GM20431 (cell line): Measurements from ENCODE around the gene PPP2R2C.

Experiments
- in situ Hi-C: fragments of 300-500 bp; cut with MseI, MboI; formaldehyde crosslinking; loops from one replicate; pipeline ENCODE4 v1.15.0; 2020; ENCODE audit warnings: low sequenced_read_pairs; ENCODE audit not compliant: unreplicated experiment

The PPP2R2C gene

DNA sequence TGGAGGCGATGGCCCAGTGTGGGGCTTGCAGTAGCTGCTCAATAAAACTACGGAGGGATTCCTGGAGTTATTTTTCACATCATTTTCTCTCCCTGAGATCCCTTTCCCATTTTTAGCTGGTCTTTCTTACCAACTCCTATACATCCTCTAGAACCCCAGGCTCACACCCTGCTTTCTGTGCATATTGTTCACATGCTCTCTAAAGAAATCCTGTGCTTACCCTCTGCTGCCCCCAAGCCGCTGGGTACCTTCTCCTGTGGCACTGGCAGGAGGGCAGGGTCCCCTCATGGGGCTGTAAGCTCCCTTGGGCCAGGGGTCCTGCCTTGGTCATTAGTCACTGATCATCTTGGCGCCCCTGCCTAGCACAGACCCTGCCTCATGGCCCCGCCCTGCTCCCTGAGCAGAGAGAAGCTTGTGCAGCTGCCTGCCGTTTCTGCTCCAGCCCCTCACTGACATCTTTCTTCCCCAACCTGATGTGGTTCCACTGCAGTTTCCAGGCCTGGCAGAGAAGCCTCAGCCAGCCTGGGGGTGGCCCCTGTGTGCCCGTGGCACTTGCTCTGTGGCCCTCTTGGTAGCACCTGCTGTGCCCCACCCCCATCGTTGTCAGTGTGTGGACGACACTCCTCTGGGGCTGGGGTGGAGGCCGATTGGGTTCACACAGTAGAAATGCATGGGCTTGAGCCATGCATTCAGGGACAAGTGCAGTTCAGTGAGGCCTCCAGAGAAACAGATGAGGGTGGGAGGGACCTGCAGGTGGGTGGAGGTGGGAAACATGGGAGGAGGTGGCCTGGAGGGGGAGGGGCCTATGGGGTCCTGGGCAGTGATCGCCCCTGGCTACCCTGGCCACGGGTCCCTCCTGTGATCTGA, 133.2 kb downstream of the PPP2R2C start:
- in situ Hi-C loops = no loop called here

DNA sequence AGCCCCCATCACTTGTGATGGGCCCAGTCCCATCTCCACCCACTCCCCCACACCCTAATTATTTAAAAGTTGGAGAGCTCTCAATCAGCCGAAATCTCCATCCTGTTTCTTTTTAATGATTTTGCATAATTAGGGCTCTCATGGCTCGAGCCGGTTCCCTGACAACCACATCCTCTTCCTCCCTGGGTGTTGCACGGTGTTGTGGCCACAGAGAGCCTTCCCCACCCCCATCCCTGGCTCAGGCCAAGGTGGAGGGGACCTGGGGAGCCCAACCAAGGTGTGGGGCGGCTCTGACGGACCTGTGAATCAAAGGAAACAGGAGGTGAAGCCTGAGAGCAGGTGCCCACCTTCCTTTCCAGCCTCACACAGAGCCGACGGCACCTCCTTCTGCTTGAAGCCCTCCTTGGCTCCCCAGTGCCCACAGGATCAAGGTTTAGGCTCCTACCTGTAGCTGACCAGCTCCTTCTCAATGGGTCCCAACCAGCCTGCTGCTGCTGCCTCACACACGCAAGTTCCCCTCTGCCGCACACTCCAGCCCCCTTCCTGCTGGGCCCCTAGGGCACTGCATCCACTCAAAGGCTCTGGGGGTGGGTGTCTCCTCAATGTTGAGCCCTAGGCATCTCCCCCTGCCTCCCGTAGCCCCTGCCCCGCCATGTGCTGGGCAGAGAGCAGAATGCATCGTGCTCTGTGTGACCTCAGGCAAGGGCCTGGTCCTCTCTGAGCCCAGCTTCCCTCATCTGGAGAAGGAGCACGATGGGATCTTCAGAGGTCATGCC, 134.1 kb downstream of the PPP2R2C start:
- in situ Hi-C loops = no loop called here

DNA sequence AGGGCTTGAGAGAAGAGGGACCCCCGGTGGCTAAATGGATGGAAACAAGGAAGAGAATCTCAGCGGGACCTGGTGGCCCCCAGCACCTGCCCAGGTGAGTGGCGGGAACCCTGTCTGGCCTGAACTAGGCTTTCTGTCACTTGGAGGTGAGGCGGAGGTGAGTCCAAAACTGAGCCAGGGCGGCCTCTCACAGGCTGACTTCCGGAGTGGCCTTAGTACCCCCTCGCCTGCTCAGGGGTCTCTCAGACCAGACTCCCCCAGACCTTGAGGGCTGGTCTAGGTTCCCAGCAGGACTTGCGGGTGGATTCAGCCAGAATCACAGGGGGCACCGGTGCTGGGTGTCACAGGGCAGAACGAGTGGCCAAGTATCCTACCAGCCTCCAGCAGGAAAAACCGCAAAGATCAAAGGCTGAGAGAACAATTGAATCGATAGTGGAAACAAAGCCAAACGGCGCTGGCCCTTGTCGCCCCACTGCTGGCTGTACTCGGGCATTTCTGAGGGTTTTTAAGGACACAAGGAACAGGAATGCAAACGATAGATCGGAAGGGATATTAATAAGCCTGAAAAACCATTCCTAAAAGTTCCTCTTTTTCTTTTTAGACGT, 135.0 kb downstream of the PPP2R2C start:
- in situ Hi-C loops = no loop called here

DNA sequence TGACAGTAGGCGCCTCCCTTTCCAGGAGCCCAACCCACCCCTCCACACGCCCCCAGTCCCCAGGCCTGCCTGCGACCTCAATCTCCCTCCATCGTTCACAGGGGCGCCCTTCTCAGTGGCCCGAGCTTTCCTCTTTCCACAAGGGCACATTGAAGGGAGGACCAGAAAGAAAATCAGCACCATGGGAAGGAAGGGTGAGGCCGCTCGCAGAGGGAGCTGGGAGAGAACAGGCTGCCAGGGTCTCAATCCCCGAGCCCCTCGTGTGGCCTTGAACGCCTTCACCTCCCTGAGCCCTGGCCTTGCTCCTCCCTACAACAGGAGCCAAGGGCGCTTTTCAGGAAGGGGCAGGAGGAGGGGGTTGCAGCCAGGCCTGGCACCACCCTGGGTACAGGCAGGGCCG, 136.2 kb downstream of the PPP2R2C start:
- in situ Hi-C loops = no loop called here

DNA sequence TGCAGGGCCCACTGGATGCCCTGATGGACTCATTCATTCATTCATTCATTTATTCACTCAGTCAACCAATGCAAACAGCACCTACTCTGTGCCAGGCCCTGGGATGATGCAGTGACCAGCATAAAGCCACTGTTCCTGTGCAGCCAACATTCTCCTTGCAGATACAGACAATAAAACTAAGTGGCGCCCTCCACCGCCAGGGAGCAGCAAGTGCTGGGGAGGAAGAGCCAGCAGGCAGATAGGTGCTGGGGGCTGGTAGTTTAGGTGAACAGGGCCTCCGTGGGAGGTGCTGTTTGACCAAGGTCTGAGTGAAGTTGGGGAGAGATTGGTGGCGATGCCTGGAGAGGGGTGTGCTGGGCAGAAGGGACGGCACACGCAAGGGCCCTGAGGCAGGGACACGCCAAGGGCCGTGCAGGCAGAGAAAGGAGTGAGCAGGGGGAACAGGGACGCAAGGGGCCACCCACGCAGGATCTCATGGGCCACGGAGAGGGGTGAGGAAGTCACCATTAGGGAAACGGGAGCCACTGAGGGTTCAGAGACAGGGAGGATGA, 137.3 kb downstream of the PPP2R2C start:
- in situ Hi-C loops = no loop called here

DNA sequence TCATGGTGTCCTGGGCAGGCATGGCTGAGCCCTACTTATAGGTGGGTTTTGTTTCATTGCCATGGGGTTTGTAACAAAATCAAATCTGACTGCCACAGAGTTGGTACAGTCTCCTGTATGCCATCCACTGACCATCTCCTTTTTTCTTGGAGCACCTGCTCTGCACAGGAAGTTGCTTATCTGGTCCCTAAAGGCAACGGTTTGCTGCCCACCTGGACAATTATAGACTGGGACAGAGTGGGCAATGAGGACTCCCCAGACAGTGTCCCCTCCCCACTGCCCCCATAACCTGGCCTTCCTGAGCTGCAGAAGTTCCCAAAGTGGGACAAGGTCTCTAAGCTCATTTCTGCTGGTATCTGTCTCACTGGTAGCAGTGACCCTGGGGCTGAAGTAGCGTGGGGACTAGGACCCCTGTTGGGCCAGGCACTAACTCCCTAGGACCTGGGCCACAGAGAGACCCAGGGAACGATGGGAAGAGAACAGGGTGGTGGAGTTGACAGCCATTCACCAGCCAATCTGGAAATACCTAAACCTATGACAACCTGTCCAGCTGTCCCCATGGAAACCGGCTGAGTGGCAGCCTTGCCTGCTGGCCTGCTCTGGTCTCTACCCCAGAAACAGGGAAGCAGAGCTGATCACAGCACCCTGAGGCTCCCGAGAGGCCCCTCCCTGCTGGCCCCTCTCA, 138.1 kb downstream of the PPP2R2C start:
- in situ Hi-C loops = no loop called here

DNA sequence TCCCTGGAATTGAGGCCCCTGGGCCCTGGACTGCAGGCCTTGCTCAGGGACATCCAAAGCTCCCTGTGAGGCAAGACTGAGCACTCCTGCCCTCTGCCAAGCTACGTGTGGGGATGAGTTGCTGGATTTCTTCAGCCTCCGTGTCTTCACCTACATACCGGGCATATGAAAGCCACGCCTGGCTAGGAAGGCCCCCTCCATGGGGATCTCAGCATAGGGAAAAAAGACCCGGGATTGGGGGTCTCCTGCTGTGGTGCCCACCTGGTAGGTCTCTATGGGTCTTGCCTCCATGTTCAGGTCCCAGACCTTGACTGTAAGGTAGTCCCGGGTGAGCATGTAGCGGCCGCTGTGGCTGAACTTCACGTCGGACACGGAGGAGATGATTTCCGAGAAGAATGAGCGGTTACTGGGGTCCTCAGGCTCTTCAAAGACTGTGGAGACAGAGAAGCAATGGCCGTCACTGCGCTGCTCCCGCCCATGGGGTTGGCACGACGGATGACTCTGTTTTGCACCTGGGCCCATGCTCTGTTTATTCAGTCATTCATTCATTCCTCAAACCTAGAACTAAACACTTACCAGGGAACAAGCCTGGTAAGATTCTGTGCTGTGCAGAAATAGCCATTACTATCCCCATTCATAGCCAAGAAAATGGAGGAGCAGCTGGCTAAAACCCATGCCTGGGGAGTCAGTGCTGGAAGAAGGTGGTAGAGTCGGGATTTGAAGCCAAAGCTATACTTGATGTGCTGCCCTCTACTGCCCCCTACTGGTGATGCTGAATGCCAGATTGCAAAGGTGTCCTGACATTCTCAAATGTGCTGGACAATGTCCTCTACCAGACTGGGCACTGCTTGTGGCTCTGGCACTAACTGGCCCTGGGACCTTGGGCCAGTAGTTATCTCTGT, 138.9 kb downstream of the PPP2R2C start:
- in situ Hi-C loops = no loop called here

DNA sequence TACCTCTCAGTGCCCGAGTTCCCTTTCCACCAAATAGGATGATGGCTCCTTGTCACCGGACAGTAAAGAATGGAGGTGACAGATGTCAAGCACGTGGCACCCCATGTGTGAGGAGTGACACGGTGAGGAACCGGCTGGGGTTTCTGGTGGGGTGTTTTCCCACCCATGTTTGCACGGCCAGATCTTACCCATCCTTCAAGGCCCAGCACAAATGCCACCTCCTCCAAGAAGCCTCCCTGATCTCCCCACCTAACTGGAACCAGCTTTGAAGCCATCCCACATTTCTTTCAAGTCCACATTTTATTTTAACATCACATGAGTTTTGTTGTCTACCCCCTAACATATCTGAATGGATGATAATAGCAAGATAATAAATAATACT, 139.8 kb downstream of the PPP2R2C start:
- in situ Hi-C loops = no loop called here

DNA sequence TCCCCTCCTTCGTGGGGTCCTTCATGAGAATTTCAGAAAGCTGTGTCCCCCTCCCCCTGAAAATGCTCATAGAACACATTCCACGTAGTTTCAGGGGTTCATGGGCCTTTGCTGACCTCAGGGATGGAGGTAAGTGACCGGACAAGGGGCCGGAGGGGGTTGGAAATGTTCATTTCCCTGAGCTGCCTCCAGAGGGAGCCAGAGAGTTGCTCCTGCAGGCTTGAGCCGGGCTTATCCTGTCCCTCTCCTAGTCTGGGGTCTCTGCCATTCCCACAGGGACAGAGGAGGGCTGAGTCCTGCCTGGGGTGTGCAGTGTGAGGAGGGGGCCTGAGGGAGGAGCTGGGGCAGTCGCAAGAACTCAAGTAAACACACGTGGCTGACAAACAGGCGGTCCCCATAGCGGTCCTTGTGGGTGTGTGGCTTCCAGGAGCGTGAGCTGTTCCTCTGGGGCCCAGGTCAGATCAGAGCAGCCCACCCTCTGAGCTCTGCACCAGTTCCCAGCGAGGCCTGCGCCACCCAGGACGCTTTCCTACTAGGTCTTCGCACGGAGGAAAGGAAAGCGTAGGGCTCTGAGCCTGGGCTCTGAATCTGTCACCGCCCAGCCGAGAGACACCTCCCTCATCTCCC, 140.3 kb downstream of the PPP2R2C start:
- in situ Hi-C loops = no loop called here

DNA sequence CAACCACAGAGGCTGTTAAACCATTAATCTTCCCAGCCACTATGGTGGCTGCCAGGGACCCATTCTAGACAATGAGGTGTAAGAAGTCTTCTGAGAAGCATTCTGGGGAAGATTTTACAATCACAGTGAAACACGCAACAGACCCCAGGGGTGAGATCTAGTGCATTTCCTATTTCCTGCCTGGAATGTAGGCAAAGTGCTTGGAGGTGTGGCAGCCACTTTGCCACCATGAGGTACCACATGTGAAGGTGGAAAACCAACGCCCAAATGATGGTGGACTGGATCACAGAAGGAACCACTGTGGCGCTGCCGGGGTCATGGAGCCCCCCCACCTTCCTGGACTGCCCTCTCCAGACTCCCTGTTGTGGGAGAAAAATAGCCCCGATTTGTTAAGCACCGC, 140.9 kb downstream of the PPP2R2C start:
- in situ Hi-C loops = no loop called here

DNA sequence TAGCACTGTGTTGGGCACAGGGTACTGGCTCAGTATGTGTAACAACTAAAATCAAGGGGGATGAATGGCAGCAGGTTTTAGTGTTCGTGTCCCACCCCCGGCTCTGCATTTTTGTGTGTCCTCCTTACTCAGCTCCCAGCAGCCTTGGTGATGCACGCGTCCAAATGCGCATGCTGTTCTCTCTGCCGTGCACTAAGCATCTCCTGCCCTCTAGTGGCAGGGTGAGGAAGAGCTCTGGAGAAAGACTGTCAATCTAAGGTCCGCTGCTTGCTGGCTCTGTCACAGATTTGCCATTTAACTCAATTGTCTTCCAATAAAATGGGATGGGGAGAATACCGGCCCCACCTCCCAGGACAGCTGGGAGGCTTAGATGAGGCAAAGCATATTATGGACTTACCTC, 141.4 kb downstream of the PPP2R2C start:
- in situ Hi-C loops = no loop called here

DNA sequence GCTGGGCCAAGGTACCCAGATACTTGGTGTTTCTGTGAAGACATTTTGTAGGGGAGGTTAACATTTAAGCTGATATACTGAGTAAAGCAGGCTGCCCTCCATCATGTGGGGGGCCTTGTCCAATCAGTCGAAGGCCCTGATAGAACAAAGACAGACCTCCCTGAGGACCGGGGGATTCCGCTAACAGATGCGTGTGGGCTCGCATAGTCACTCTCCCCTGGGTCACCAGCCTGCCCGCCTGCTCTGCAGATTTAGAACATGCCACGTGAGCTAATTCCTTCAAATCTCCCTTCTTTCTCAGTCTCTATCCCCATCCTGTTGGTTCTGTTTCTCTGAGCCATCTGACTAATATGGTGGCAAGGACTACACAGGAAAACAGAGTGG, 142.0 kb downstream of the PPP2R2C start:
- in situ Hi-C loops = no loop called here

DNA sequence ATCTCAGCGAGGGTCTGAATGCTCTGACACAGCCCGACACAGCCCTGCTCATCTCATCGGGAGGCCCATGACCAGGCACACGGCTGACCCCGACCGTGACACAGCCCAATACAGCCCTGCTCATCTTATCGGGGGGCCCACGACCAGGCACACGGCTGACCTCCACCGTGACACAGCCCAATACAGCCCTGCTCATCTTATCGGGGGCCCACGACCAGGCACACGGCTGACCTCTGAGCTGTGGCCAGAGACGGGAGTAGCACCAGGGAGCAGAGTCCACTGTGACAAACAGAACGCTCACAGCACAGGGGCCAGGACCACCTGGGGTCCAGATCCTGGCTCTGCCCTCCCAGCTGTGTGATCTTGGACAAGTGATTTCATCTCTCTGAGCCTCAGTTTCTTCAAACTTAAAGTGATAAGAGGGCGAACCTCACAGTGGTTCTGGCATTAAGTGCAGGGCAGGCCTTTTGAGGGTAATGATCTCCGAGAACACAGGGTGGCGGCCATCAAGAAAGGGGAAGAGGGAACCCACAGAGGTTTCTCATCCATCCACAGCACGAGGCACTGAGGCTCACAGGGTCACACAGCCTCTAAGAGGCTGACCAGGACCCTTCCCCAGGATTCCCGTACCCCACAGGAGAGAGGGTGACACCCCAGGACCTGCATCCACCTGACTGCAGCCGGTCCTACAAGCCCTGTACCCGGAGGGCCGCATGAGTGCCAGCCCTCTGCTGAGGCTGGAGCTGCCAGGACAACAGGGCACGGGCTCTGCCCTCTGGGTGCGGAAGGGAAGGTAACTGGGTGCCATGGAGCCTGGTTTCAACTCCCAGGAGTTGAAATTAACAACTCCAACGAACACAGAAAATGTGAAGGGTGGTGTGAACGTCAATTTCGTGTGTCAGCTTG, 142.7 kb downstream of the PPP2R2C start:
- in situ Hi-C loops = loop anchor here (5.0 kb wide), 1 partner anchor 77 kb away; no protein-coding TSS in a partner anchor

DNA sequence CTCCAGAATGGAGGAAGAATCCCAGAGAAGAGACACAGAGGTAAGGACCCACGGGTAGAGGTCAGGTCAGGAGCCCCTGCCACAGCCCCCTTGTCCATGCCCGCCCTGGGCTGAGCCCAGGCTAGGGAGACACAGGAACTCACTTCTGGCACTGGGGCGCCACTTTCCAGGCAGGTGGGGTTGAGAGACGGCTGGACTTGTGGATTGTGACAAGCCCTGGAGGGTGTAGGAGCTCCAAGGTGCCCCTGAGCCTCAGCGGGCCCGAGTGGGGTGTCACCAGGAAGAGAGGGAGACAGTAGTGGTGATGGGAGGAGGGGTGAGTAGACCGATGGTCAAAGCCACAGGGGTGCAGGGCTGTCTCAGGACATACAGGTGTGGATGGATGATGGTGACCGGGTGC, 143.9 kb downstream of the PPP2R2C start:
- in situ Hi-C loops = loop anchor here (5.0 kb wide), 1 partner anchor 76 kb away; no protein-coding TSS in a partner anchor

DNA sequence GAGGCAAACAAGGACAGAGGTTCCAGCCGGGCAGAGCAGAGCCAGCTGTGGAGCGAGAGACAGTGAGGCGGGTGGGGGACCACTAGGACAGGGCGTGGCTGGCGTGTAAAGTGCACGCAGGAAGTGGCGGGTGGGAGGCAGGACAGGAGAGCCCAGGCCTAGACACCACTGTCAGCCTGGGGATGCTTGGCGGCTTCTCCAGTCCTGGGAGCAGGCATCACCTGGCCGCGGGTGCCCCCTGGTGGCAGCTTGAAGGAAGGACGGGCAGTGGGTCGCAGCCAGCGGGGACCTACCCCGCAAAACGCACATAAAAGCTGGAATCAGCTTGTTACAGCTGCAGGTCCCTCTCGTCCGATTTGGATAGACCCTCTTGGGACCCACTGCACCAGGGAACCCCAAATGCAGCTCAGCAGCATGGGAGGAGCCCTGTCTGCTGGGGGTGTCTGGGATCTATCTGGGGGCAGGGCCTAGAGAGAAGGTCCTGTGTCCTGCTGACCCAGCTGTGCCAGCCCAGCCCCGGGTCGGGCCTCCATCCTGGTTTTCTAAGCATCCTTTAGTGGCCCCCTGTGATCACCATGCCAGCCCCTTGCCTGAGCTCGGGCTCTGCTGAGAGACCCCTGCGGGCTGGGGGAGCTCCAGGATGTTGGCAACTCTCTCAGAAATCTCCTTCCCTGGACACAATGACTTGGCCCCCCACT, 145.0 kb downstream of the PPP2R2C start:
- in situ Hi-C loops = loop anchor here (5.0 kb wide), 1 partner anchor 75 kb away; no protein-coding TSS in a partner anchor

DNA sequence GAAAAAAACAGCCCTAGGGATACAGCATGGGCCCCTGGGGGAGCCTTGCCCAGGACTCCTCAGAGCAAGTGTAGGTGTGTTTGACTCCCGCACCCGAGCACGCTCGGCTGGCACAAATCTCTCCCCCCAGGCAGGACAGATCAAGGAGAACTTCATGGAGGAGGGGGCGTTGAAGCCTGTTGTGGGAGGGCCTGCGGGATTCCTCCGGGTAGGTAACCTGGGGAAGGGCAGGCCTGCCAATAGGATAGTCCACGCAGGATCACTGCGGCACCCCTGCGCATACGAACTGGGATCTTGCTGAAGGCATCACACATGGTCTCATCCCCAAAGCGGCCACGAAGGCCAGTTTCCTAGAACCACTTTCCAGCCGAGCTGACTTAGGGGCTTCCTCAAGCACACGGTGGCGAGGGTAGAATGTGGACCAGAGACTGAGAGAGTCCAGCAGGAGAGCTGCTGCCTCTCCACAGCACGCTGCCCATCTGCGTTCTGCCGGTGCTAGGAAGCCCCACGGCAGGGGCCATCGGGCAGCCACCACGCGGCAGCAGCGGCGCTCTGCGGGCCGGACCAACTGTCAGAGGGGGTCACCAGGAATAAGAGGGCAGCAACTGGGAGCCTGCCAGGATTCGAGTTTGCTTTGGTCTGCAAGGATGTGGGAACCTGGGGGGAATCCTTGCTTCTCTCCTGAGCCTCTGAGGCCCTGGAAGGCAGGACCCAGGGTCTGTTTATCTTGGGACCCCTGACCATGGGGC, 145.9 kb downstream of the PPP2R2C start:
- in situ Hi-C loops = loop anchor here (5.0 kb wide), 1 partner anchor 74 kb away; no protein-coding TSS in a partner anchor
